ENCODE measurements around the gene KRT36. TPM values are rescaled to one million over a fixed set of nuclear protein-coding genes. Genes with fewer than 3 reads are reported as not detected.

The KRT36 gene
- total RNA-seq, 1 experiment from 2014 or later = not detected

GRCh38 chr17:41519501-41520224 lies 30.0 kb upstream of the KRT36 start:
- peak; percentile 91 for DNase-seq (ENCODE audit: unreplicated experiment)
- no TSS peak for BruUV-seq (replicated peaks)
- no peak for TF ChIP-seq CTCF (IDR thresholded peaks at IDR 0.05; ENCODE audit: unreplicated experiment)
- intact Hi-C loops (cut with micrococcal nuclease) = loop anchor here (1.0 kb wide), 2 partner anchors 29 to 610 kb away; no protein-coding TSS in a partner anchor
- Mint-ChIP-seq H3K4me1 (ENCODE audit: insufficient read depth, unreplicated experiment) (peaks cover 62% of the 10 kb centered on the region), H3K27ac (ENCODE audit: low read depth, unreplicated experiment) (peak overlapping the region; percentile 76), H3K9me3 (ENCODE audit: unreplicated experiment) (no peaks in the 10 kb centered on the region), H3K4me3 (ENCODE audit: unreplicated experiment) (peak overlapping the region; percentile 73), H3K27me3 (ENCODE audit: insufficient read depth, unreplicated experiment) (no peaks in the 10 kb centered on the region), H3K36me3 (ENCODE audit: insufficient read depth, unreplicated experiment) (peaks cover 36% of the 10 kb centered on the region)
- ChIA-PET CTCF (interaction anchor here (0.7 to 7.6 kb wide), 7 partner anchors 29 to 156 kb away, joined by 3 to 80 read pairs (median 3); no protein-coding TSS in a partner anchor), POLR2A (interaction anchor here (0.7 to 7.2 kb wide), 15 partner anchors 7 to 710 kb away, joined by 3 to 83 read pairs (median 7); partner anchors contain the start of gene KRTAP4-6)

GRCh38 chr17:41518789-41519449 lies 29.2 kb upstream of the KRT36 start, which contains the start of gene KRT15:
Gene KRT15 (minus strand): TSS chr17:41518890. CDS start chr17:41518827, 63 bp downstream.
- BruUV-seq (replicated peaks) = no TSS peak
- Mint-ChIP-seq H3K4me1 (ENCODE audit: insufficient read depth, unreplicated experiment) (peaks cover 62% of the 10 kb centered on the region), H3K27ac (ENCODE audit: low read depth, unreplicated experiment) (peak within 1 kb of the TSS; percentile 76), H3K4me3 (ENCODE audit: unreplicated experiment) (peak within 1 kb of the TSS; percentile 73), H3K36me3 (ENCODE audit: insufficient read depth, unreplicated experiment) (peaks cover 44% of the 10 kb centered on the region), H3K27me3 (ENCODE audit: insufficient read depth, unreplicated experiment) (no peaks in the 10 kb centered on the region), H3K9me3 (ENCODE audit: unreplicated experiment) (no peaks in the 10 kb centered on the region)
- ChIA-PET CTCF (interaction anchor here (0.6 to 7.6 kb wide), 10 partner anchors 30 to 693 kb away, joined by 3 to 80 read pairs (median 3); no protein-coding TSS in a partner anchor), POLR2A (interaction anchor here (0.6 to 7.2 kb wide), 34 partner anchors 9 to 1531 kb away, joined by 3 to 83 read pairs (median 3); partner anchors contain the start of genes KRT17 and KRTAP4-6)
- peak; percentile 87 for DNase-seq (ENCODE audit: unreplicated experiment)
- TF ChIP-seq CTCF (IDR thresholded peaks at IDR 0.05; ENCODE audit: unreplicated experiment) = peak; percentile 9
- intact Hi-C loops (cut with micrococcal nuclease) = loop anchor here (1.0 kb wide), 2 partner anchors 29 to 610 kb away; no protein-coding TSS in a partner anchor

- Mint-ChIP-seq H3K27ac (ENCODE audit: low read depth, unreplicated experiment) (no peak overlapping the region), H3K4me1 (ENCODE audit: insufficient read depth, unreplicated experiment) (peaks cover 55% of the 10 kb centered on the region), H3K36me3 (ENCODE audit: insufficient read depth, unreplicated experiment) (peaks cover 51% of the 10 kb centered on the region), H3K9me3 (ENCODE audit: unreplicated experiment) (no peaks in the 10 kb centered on the region), H3K27me3 (ENCODE audit: insufficient read depth, unreplicated experiment) (no peaks in the 10 kb centered on the region), H3K4me3 (ENCODE audit: unreplicated experiment) (peak overlapping the region; percentile 73)
- POLR2A ChIA-PET = interaction anchor here (0.6 to 7.2 kb wide), 18 partner anchors 12 to 708 kb away, joined by 3 to 83 read pairs (median 5); no protein-coding TSS in a partner anchor
- TF ChIP-seq CTCF (IDR thresholded peaks at IDR 0.05; ENCODE audit: unreplicated experiment) = no peak
- no peak for DNase-seq (ENCODE audit: unreplicated experiment)
- no TSS peak for BruUV-seq (replicated peaks)
- intact Hi-C loops (cut with micrococcal nuclease) = no loop called here
- CTCF ChIA-PET = interaction anchor here (1.2 to 7.6 kb wide), 3 partner anchors 31 to 662 kb away, joined by 3 to 80 read pairs (median 7); no protein-coding TSS in a partner anchor
Measured at GRCh38 chr17:41518031-41518430, 28.3 kb upstream of the KRT36 start.
